ENCODE measurements around the gene CREBBP. TPM values are rescaled to one million over a fixed set of nuclear protein-coding genes. Genes with fewer than 3 reads are reported as not detected.

Gene CREBBP
- polyA plus RNA-seq, 1 of the 3 experiments (the other 2 are of a cell fraction): 5.7 TPM

- TF ChIP-seq, protein P1, sequence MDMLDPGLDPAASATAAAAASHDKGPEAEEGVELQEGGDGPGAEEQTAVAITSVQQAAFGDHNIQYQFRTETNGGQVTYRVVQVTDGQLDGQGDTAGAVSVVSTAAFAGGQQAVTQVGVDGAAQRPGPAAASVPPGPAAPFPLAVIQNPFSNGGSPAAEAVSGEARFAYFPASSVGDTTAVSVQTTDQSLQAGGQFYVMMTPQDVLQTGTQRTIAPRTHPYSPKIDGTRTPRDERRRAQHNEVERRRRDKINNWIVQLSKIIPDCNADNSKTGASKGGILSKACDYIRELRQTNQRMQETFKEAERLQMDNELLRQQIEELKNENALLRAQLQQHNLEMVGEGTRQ (IDR thresholded peaks at IDR 0.05; ENCODE audit: borderline replicate concordance, low read depth, low read length): no peak
- TF ChIP-seq FOSL2 (IDR thresholded peaks at IDR 0.05; ENCODE audit: borderline replicate concordance, low read depth): no peak
Observed at GRCh38 chr16:3791701-3792100, 88.8 kb downstream of the CREBBP start (continued).

DNA sequence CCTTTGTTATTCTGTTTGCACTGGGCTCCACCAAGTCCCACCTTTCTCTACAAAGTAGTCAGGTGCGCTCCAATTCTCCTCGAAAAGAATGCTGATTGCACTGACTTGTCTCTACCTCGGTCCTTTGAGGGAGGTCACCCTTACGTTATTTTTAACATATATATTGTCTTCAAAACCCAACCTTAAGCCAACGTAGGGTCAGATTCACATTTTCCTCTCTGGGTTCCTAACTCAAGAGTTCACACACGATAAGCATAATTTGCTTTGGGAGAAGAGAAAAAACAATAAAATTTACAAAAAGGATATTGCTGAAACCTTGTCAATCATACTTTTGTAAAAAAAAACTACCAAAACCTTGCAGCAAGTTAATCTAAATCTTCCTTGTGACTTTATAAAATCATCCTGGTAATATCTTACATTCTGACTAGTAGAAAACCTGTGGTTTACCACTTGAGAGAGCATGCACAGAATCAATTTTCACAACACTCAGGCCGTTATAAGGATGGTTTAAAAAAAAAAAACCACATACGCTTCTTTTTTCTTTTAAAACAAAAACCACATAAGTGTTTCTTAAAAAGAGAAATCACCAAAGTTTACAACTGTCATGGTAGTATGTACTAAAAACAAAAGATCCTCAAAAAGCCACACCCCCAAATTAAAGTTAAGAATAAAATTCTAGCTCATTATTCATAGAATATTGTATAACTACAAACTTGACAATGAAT, 91.0 kb downstream of the CREBBP start:
- ChIA-PET POLR2A (no interaction called here), CTCF (interaction anchor here (0.6 kb wide), 1 partner anchor 265 kb away, joined by 3 read pairs; no protein-coding TSS in a partner anchor)
- H3K9me2 ChIP-seq: no peaks in the 10 kb centered on the region

DNA sequence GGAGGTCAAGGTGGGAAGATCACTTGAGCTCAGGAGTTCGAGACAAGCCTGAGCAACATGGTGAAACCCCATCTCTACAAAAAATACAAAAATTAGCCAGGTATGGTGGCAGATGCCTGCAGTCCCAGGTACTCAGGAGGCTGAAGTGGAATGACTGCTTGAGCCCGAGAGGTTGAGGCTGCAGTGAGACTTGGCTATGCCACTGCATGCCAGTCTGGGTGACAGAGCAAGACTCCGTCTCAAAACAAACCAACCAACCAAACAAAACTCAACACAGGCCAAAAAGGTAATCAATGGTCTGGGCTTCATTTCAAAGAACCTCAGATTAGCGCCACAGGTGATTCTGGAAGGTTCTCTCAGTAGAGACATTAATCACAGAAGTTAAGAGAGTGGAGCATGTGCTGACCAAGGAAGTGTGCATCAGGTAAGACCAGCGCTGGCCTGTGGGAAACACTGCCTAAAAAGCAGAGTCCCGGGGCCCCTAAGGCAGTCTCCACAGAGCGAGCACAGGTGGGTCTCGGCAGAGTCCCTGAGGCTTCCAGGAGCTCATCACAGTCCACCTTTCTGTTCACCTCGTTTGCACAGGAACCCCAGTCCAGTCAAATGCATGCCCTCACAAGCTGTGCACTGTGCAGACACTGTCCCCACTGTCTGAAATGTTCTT, 91.7 kb downstream of the CREBBP start:
- Histone ChIP-seq H3K27ac (ENCODE audit: low read depth in 2 of 2, low read length in 1 of 2) (no peak overlapping the region), H3K9me2 (no peaks in the 10 kb centered on the region), H3K27me3 (ENCODE audit: insufficient read depth) (no peaks in the 10 kb centered on the region), H3K4me2 (no peak overlapping the region), H3K79me2 (ENCODE audit: insufficient read depth) (peaks cover 75% of the 10 kb centered on the region), H3K9me3 (no peaks in the 10 kb centered on the region), H2AFZ (ENCODE audit: low read depth) (no peak overlapping the region), H3K4me3 (ENCODE audit: low read depth in 2 of 2, low read length in 1 of 2) (no peak overlapping the region), H3K9ac (no peak overlapping the region), H4K20me1 (ENCODE audit: insufficient read depth) (peaks cover 64% of the 10 kb centered on the region), H3K4me1 (ENCODE audit: control insufficient read depth in 1 of 2, insufficient read depth in 2 of 2, low read depth in 1 of 2, low read length in 1 of 2) (no peaks in the 10 kb centered on the region), H3F3A (replicated peaks; ENCODE audit: insufficient read depth) (no peaks in the 10 kb centered on the region), H3K36me3 (replicated peaks in 1 of 2; ENCODE audit: control insufficient read depth in 1 of 2, insufficient read depth in 2 of 2, low read length in 1 of 2) (peaks cover 20 to 55% of the 10 kb centered on the region in 2 experiments)
- no peak for DNase-seq
- POLR2A ChIA-PET: no interaction called here
- CTCF ChIA-PET: interaction anchor here (0.6 to 0.8 kb wide), 2 partner anchors 9 to 41 kb away, joined by 3 to 4 read pairs; no protein-coding TSS in a partner anchor
- WGBS (ENCODE audit: low lambda C conversion rate): 79% methylated on average over 4 of the region's 9 CpGs
- TF ChIP-seq, protein P2, sequence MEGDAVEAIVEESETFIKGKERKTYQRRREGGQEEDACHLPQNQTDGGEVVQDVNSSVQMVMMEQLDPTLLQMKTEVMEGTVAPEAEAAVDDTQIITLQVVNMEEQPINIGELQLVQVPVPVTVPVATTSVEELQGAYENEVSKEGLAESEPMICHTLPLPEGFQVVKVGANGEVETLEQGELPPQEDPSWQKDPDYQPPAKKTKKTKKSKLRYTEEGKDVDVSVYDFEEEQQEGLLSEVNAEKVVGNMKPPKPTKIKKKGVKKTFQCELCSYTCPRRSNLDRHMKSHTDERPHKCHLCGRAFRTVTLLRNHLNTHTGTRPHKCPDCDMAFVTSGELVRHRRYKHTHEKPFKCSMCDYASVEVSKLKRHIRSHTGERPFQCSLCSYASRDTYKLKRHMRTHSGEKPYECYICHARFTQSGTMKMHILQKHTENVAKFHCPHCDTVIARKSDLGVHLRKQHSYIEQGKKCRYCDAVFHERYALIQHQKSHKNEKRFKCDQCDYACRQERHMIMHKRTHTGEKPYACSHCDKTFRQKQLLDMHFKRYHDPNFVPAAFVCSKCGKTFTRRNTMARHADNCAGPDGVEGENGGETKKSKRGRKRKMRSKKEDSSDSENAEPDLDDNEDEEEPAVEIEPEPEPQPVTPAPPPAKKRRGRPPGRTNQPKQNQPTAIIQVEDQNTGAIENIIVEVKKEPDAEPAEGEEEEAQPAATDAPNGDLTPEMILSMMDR (IDR thresholded peaks at IDR 0.05): no peak
- TF ChIP-seq, protein P1 (IDR thresholded peaks at IDR 0.05; ENCODE audit: borderline replicate concordance, low read depth, low read length): no peak
- TF ChIP-seq FOSL2 (IDR thresholded peaks at IDR 0.05; ENCODE audit: borderline replicate concordance, low read depth) (no peak), PBX3 (IDR thresholded peaks at IDR 0.05) (no peak), TAF1 (IDR thresholded peaks at IDR 0.05; ENCODE audit: borderline replicate concordance, low read depth, low read length) (no peak), JUND (IDR thresholded peaks at IDR 0.05) (no peak), FOXJ3 (CRISPR knock-in tag; IDR thresholded peaks at IDR 0.05) (no peak), GABPA (IDR thresholded peaks at IDR 0.05; ENCODE audit: low read depth) (no peak), GATA2 (CRISPR knock-in tag; IDR thresholded peaks at IDR 0.05) (no peak), IRF3 (IDR thresholded peaks at IDR 0.05; ENCODE audit: low read depth, low read length) (no peak), SMC3 (IDR thresholded peaks at IDR 0.05; ENCODE audit: low read depth, low read length) (no peak), NRF1 (IDR thresholded peaks at IDR 0.05; ENCODE audit: low read depth, low read length) (no peak)
- TF ChIP-seq, protein P3, sequence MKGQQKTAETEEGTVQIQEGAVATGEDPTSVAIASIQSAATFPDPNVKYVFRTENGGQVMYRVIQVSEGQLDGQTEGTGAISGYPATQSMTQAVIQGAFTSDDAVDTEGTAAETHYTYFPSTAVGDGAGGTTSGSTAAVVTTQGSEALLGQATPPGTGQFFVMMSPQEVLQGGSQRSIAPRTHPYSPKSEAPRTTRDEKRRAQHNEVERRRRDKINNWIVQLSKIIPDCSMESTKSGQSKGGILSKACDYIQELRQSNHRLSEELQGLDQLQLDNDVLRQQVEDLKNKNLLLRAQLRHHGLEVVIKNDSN (IDR thresholded peaks at IDR 0.05; ENCODE audit: borderline replicate concordance, low read depth): no peak

More for the DNA sequence above, 91.0 kb downstream of the CREBBP start:
- Histone ChIP-seq H3K27me3 (ENCODE audit: insufficient read depth) (no peaks in the 10 kb centered on the region), H3K4me1 (ENCODE audit: control insufficient read depth in 1 of 2, insufficient read depth in 2 of 2, low read depth in 1 of 2, low read length in 1 of 2) (no peaks in the 10 kb centered on the region), H4K20me1 (ENCODE audit: insufficient read depth) (peaks cover 63% of the 10 kb centered on the region), H3K79me2 (ENCODE audit: insufficient read depth) (peaks cover 74% of the 10 kb centered on the region), H3K9ac (no peak overlapping the region), H3K27ac (ENCODE audit: low read depth in 2 of 2, low read length in 1 of 2) (no peak overlapping the region), H3K36me3 (replicated peaks in 1 of 2; ENCODE audit: control insufficient read depth in 1 of 2, insufficient read depth in 2 of 2, low read length in 1 of 2) (peaks cover 20 to 49% of the 10 kb centered on the region in 2 experiments), H3K9me3 (no peaks in the 10 kb centered on the region), H3F3A (replicated peaks; ENCODE audit: insufficient read depth) (no peaks in the 10 kb centered on the region), H3K4me2 (no peak overlapping the region), H2AFZ (ENCODE audit: low read depth) (no peak overlapping the region), H3K4me3 (ENCODE audit: low read depth in 2 of 2, low read length in 1 of 2) (no peak overlapping the region)
- 92% methylated on average over 8 of the region's 8 CpGs for WGBS (ENCODE audit: low lambda C conversion rate)
- TF ChIP-seq ELF1 (IDR thresholded peaks at IDR 0.05) (no peak), FOXM1 (IDR thresholded peaks at IDR 0.05; ENCODE audit: low read depth) (no peak), TAF1 (IDR thresholded peaks at IDR 0.05; ENCODE audit: borderline replicate concordance, low read depth, low read length) (no peak), JUND (IDR thresholded peaks at IDR 0.05) (no peak)
- DNase-seq: no peak
